Liver (tissue), 9 donors: ENCODE data around the gene FZD4. TPM values are rescaled to one million over a fixed set of nuclear protein-coding genes. Genes with fewer than 3 reads are reported as not detected.

Experiments
- DNase-seq: peaks from one replicate; pipeline ENCODE4 v3.0.0-alpha.2; 2017; ENCODE audit warnings: low spot score
- H3K27ac ChIP-seq, 2 donors: one replicate each; pipeline ENCODE4 v1.7.0; 2013; ENCODE audit warnings: inconsistent platforms in 2 of 2, low read length in 2 of 2, control low read depth in 1 of 2, low read depth in 1 of 2, mild to moderate bottlenecking in 1 of 2
- H3K27me3 ChIP-seq, 4 donors: one replicate each; pipeline versions ENCODE4 v1.6.1 to v1.7.0; 2013; ENCODE audit warnings: low read length in 3 of 4, inconsistent platforms in 1 of 4, mild to moderate bottlenecking in 1 of 4, moderate library complexity in 1 of 4; ENCODE audit not compliant: control insufficient read depth in 4 of 4, insufficient read depth in 4 of 4
- H3K36me3 ChIP-seq, 4 donors: one replicate each; pipeline versions ENCODE4 v1.6.1 to v1.7.0; 2013; ENCODE audit warnings: low read length in 3 of 4, mild to moderate bottlenecking in 3 of 4, low read depth in 1 of 4, moderate library complexity in 1 of 4; ENCODE audit not compliant: control insufficient read depth in 4 of 4, insufficient read depth in 3 of 4
- H3K4me1 ChIP-seq, 4 donors: one replicate each; pipeline versions ENCODE4 v1.6.1 to v1.7.0; 2013; ENCODE audit warnings: low read length in 3 of 4, mild to moderate bottlenecking in 3 of 4, moderate library complexity in 1 of 4; ENCODE audit not compliant: control insufficient read depth in 4 of 4, insufficient read depth in 4 of 4
- H3K4me3 ChIP-seq, 3 donors: one replicate each; pipeline versions ENCODE4 v1.6.1 to v1.7.0; 2013; ENCODE audit warnings: low read length in 3 of 3, control low read depth in 1 of 3, low read depth in 1 of 3, mild to moderate bottlenecking in 1 of 3
- H3K9ac ChIP-seq, 2 donors: one replicate each; pipeline ENCODE4 v1.7.0; 2013; ENCODE audit warnings: low read length in 2 of 2, mild to moderate bottlenecking in 2 of 2, moderate library complexity in 2 of 2, control low read depth in 1 of 2, low read depth in 1 of 2
- H3K9me3 ChIP-seq, 4 donors: one replicate each; pipeline versions ENCODE4 v1.6.1 to v1.7.0; 2013; ENCODE audit warnings: low read length in 3 of 4; ENCODE audit not compliant: control insufficient read depth in 4 of 4
- CTCF ChIP-seq: fragments of 150-350 bp; IDR thresholded peaks from 2 replicates; pipeline ENCODE4 v1.5.1; 2017; ENCODE audit warnings: improper control_type of control experiment, low read depth, low read length; ENCODE audit not compliant: missing input control
- EGR1 ChIP-seq, 2 donors: IDR thresholded peaks; 2 replicates each; pipeline ENCODE4 v1.6.1; 2016 to 2018; ENCODE audit warnings: antibody characterized with exemption in 2 of 2, low read depth in 2 of 2
- FOXA1 ChIP-seq: IDR thresholded peaks from 2 replicates; pipeline ENCODE4 v1.6.1; 2016; ENCODE audit warnings: antibody characterized with exemption
- FOXA2 ChIP-seq: IDR thresholded peaks from 2 replicates; pipeline ENCODE4 v1.6.1; 2016; ENCODE audit warnings: antibody characterized with exemption
- GABPA ChIP-seq, 2 donors: IDR thresholded peaks in 1 of 2; conservative IDR thresholded peaks in 1 of 2; 2 replicates each; pipeline ENCODE4 v1.6.1; 2016; ENCODE audit warnings: antibody characterized with exemption in 2 of 2, mild to moderate bottlenecking in 1 of 2, moderate library complexity in 1 of 2
- HNF4A ChIP-seq, 2 donors: conservative IDR thresholded peaks; 2 replicates each; pipeline ENCODE4 v1.6.1; 2016; ENCODE audit warnings: antibody characterized with exemption in 2 of 2, mild to moderate bottlenecking in 2 of 2
- HNF4G ChIP-seq: IDR thresholded peaks from 2 replicates; pipeline ENCODE4 v1.6.1; 2016; ENCODE audit warnings: antibody characterized with exemption
- JUND ChIP-seq, 2 donors: IDR thresholded peaks; 2 replicates each; pipeline ENCODE4 v1.6.1; 2016; ENCODE audit warnings: antibody characterized with exemption in 2 of 2
- MAX ChIP-seq: IDR thresholded peaks from 2 replicates; pipeline ENCODE4 v1.6.1; 2016; ENCODE audit warnings: antibody characterized with exemption
- NR2F2 ChIP-seq: IDR thresholded peaks from 2 replicates; pipeline ENCODE4 v1.6.1; 2016; ENCODE audit warnings: antibody characterized with exemption
- RAD21 ChIP-seq, 2 donors: IDR thresholded peaks; 2 replicates each; pipeline ENCODE4 v1.6.1; 2016; ENCODE audit warnings: antibody characterized with exemption in 2 of 2, mild to moderate bottlenecking in 2 of 2
- REST ChIP-seq: IDR thresholded peaks from 2 replicates; pipeline ENCODE4 v1.6.1; 2016; ENCODE audit warnings: antibody characterized with exemption, mild to moderate bottlenecking
- TAF1 ChIP-seq: conservative IDR thresholded peaks from 2 replicates; pipeline ENCODE4 v1.6.1; 2016; ENCODE audit warnings: antibody characterized with exemption, mild to moderate bottlenecking
- YY1 ChIP-seq: IDR thresholded peaks from 2 replicates; pipeline ENCODE4 v1.6.1; 2016; ENCODE audit warnings: antibody characterized with exemption, mild to moderate bottlenecking
- ZBTB33 ChIP-seq: IDR thresholded peaks from 2 replicates; pipeline ENCODE4 v1.6.1; 2016; ENCODE audit warnings: antibody characterized with exemption
- WGBS: extraction: QIAGEN DNeasy Blood & Tissue Kit; methylation state at CpG from one replicate; pipeline ENCODE4 v1.1.7; 2013; 5-methylcytosine and 5-hydroxymethylcytosine counted together
- polyA plus RNA-seq, 2 donors: library from polyadenylated mRNA; stranded (reverse) in 1 of 2; unstranded in 1 of 2; fragments of 200-250 nt in 1 of 2; fragments of >200 nt in 1 of 2; fragmentation: Nextera tagmentation in 1 of 2; extraction: Ambion mirVana in 1 of 2; gene quantifications; one replicate each; pipeline versions ENCODE4 v1.2.1 to v1.2.3, GENCODE V29; 2013 to 2015
- total RNA-seq, 2 donors: library from RNA; depleted of rRNA; stranded (reverse); fragments of >200 nt; gene quantifications; one replicate each; pipeline ENCODE4 v1.2.3, GENCODE V29; 2014
- donor health status: healthy.
- donor health status: healthy.
- donor health status: healthy.
- donor health status: healthy.
- donor health status: healthy.

The FZD4 gene
- total and polyA plus RNA-seq, 4 donors: 4.9 to 23.7 (median 8.2) TPM

GRCh38 chr11:86956905-86957195 lies 1.7 kb upstream of the FZD4 start:
- 55% methylated on average over 2 of the region's 2 CpGs for WGBS

GRCh38 chr11:86955111-86955360 lies 159 bp downstream of the FZD4 start:
- H3K27ac ChIP-seq: peak overlapping the region; percentile 72 to 73
- peaks cover 0 to 26% (median 19%) of the 10 kb centered on the region in 4 donors for H3K4me1 ChIP-seq
- WGBS: under 1% methylated on average over 32 of the region's 32 CpGs
- peak overlapping the region; percentile 76 to 93 (median 92) for H3K4me3 ChIP-seq
- peaks cover 0 to 8% (median 4%) of the 10 kb centered on the region in 4 donors for H3K36me3 ChIP-seq
- H3K9ac ChIP-seq: peak overlapping the region in 1 of 2 donors; percentile 38
- no peaks in the 10 kb centered on the region for H3K9me3 ChIP-seq
- H3K27me3 ChIP-seq: no peaks in the 10 kb centered on the region
- no peak for DNase-seq
- no peak for TF ChIP-seq FOXA1
- no peak for TF ChIP-seq TAF1
- TF ChIP-seq HNF4A (conservative IDR thresholded peaks at IDR 0.05): no peak
- TF ChIP-seq JUND (IDR thresholded peaks at IDR 0.05): no peak
- TF ChIP-seq NR2F2: no peak
- no peak for TF ChIP-seq GABPA (IDR thresholded peaks at IDR 0.05 in 1 of 2, conservative IDR thresholded peaks at IDR 0.05 in 1 of 2)
- TF ChIP-seq ZBTB33: no peak
- TF ChIP-seq CTCF: no peak
- TF ChIP-seq RAD21 (IDR thresholded peaks at IDR 0.05): no peak
- no peak for TF ChIP-seq FOXA2
- no peak for TF ChIP-seq REST
- TF ChIP-seq HNF4G: no peak
- no peak for TF ChIP-seq YY1

More at GRCh38 chr11:86956905-86957195, 1.7 kb upstream of the FZD4 start:
- no peak for DNase-seq
- Histone ChIP-seq H3K9me3 (no peaks in the 10 kb centered on the region), H3K27me3 (no peaks in the 10 kb centered on the region), H3K9ac (no peak overlapping the region), H3K36me3 (peaks cover 0 to 5% (median under 1%) of the 10 kb centered on the region in 4 donors), H3K4me3 (peak overlapping the region in 1 of 3 donors; percentile 92), H3K4me1 (peaks cover 0 to 25% (median 18%) of the 10 kb centered on the region in 4 donors), H3K27ac (peak overlapping the region in 1 of 2 donors; percentile 84)
- TF ChIP-seq ZBTB33 (no peak), JUND (IDR thresholded peaks at IDR 0.05) (no peak), EGR1 (IDR thresholded peaks at IDR 0.05; ENCODE audit: low read depth in 2 of 2) (no peak), HNF4A (conservative IDR thresholded peaks at IDR 0.05) (no peak), CTCF (no peak), TAF1 (no peak), MAX (no peak)
